GM18873 (cell line): ENCODE data around the gene ELAC2.
"Not testable (repeated sequence)": the region's sequence is repeated elsewhere in the genome, so short reads cannot be mapped to it uniquely, and the experiment has no call there.

ENCODE experiments used
- ATAC-seq: cut with Tn5 transposase; IDR thresholded peaks from one replicate; pipeline ENCODE4 v1.9.1; 2021; ENCODE audit warnings: mild to moderate bottlenecking, moderate library complexity, moderate number of reproducible peaks; ENCODE audit not compliant: unreplicated experiment, low FRiP score

ELAC2 gene

GRCh38 chr17:12993631-12994030, 24.2 kb downstream of the ELAC2 start:
- ATAC-seq: no peak

- no peak for ATAC-seq
Measured at GRCh38 chr17:12992676-12993075, 25.2 kb downstream of the ELAC2 start.

GRCh38 chr17:12990926-12991325, 26.9 kb downstream of the ELAC2 start:
- no peak for ATAC-seq

GRCh38 chr17:12990041-12990808, 27.6 kb downstream of the ELAC2 start:
- ATAC-seq: no peak

GRCh38 chr17:12987120-12987519, 30.7 kb downstream of the ELAC2 start:
- no peak for ATAC-seq

GRCh38 chr17:12985431-12986293, 32.2 kb downstream of the ELAC2 start:
- ATAC-seq: no peak

GRCh38 chr17:12983991-12984884, 33.6 kb downstream of the ELAC2 start:
- no peak for ATAC-seq

GRCh38 chr17:12982224-12982623, 35.6 kb downstream of the ELAC2 start:
- no peak for ATAC-seq

- ATAC-seq: no peak
Measured at GRCh38 chr17:12979826-12980500, 37.9 kb downstream of the ELAC2 start.

- no peak for ATAC-seq
Measured at GRCh38 chr17:12979246-12979645, 38.6 kb downstream of the ELAC2 start.

- not testable (repeated sequence) for ATAC-seq
Measured at GRCh38 chr17:12978787-12979186, 39.0 kb downstream of the ELAC2 start.

- ATAC-seq: no peak
Measured at GRCh38 chr17:12977008-12977751, 40.6 kb downstream of the ELAC2 start.

- no peak for ATAC-seq
Measured at GRCh38 chr17:12974005-12974531, 43.8 kb downstream of the ELAC2 start.

- ATAC-seq: no peak
Measured at GRCh38 chr17:12973496-12974004, 44.3 kb downstream of the ELAC2 start.

- no peak for ATAC-seq
Measured at GRCh38 chr17:12967962-12968361, 49.9 kb downstream of the ELAC2 start.

GRCh38 chr17:12966413-12966812, 51.4 kb downstream of the ELAC2 start:
- no peak for ATAC-seq

GRCh38 chr17:12965988-12966387, 51.8 kb downstream of the ELAC2 start:
- ATAC-seq: no peak

GRCh38 chr17:12964840-12965239, 53.0 kb downstream of the ELAC2 start:
- ATAC-seq: no peak

- no peak for ATAC-seq
Measured at GRCh38 chr17:12964162-12964561, 53.7 kb downstream of the ELAC2 start.
